NCI-H524 treated with DMSO at 0.1 percent for 48 hours (cell line): ENCODE measurements around the gene MICB.
"Not testable (repeated sequence)": the region's sequence is repeated elsewhere in the genome, so short reads cannot be mapped to it uniquely, and the experiment has no call there.

Experiments used
- DNase-seq: peaks from one replicate; lab custom pipeline; 2025; lab: John Stamatoyannopoulos, UW

MICB gene

DNA sequence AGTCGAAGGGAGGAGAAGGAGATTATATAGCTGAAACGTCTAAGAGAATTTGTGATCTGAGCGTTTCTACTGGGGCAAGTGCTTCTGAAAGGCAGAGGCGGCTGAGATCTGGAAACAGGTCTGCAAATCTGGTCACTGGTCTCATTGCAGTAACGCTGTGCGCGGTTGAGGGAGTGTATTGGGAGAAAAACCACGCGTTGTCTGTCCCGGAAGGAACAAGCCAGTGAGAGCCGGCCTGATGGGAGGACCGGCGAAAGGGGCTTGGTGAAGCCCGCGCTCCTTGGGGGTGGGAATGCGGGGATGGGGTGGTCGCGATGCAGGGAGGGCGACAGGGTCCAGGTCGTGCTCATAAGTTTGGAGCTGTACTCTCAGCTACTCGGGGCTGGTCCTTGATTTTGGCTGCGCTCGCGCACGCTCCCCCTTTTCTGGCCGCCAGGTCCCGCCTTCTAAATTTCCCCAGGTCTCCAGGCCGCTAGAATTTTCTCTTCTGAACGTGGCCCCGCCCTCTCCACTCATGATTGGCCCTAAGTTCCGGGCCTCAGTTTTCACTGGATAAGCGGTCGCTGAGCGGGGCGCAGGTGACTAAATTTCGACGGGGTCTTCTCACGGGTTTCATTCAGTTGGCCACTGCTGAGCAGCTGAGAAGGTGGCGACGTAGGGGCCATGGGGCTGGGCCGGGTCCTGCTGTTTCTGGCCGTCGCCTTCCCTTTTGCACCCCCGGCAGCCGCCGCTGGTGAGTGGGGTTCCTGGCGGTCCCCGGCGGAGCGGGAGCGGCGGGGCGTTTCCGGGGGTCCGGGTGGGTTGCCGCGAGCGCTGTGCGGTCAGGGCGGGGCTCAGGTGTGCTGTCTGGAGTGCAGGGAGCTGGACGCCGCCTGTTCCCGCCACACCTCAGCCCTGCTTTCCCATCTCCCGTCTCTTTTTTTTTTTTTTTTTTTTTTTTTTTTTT lies at the start of gene MICB:
TSS of gene MICB (plus strand) at position 615 of the 946 bp plus-strand sequence. CDS start at position 664, 49 bp downstream.
- DNase-seq, result no peak

GRCh38 chr6:31450751-31451150 lies 47.2 kb upstream of the MICB start:
- DNase-seq, result no peak

DNA sequence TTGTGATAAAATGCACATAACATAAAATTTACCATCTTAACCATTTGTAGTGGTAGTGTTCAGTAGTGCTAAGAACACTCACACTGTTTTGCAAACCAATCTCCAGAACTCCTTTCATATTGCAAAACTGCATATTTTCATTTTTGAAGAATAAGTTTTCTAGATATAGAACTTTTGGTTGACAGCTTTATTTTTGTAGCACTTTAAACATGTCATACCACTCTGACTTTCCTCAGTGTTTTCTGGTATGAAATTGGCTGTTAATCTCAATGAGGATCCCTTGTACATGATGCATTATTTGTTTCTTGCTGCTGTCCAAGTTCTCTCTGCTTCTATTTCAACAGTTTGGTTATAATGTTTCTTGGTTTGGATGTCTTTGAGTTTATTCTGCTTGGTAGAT lies 45.1 kb upstream of the MICB start:
- no peak for DNase-seq

- DNase-seq, result no peak
These were observed 44.7 kb upstream of the MICB start for GRCh38 chr6:31453259-31453658.

DNA sequence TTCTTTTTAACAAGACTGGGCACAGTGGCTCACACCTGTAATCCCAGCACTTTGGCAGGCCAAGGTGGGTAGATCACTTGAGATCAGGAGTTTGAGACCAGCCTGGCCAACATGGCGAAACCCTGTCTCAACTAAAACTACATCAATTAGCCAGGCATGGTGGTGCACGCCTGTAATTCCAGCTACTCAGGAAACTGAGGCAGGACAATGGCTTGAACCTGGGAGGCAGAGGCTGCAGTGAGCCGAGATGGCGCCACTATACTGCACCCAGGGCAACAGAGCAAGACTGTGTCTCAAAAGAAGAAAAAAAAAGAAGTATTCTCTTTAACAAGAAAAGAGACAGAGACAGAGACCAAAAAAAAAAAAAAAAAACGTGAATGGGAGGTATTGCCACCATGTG lies 38.1 kb upstream of the MICB start:
- not testable (repeated sequence) for DNase-seq

DNA sequence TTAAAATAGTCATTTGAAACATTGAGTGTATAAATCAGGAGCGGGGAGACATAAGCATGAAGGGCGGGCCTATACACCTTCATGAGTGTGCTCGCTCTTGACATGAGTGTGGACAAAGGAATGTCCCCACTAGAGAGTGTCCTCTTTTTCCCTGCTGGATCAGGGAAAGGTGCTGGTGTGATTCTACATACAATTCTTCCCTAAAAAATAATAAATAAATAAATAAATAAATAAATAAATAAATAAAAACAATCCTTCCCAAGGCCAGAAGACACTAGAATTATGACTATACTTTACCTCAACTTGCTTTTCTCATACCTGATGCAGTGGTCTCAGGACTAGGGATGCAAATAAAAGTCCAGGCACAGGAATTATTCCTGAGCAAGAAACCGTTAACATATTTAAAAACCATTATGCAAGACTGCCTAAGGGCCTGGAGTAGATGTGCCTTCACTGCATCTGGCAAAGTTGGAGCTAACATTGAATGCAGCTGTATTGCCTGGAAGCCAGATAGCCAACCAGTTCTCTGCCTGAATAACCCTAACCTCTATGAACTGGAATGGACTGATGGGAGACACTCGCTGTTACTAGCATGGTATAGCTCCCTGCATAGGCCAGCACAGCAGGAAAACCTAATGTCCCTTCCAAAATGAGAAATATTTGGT lies 37.5 kb upstream of the MICB start:
- DNase-seq, result no peak

DNA sequence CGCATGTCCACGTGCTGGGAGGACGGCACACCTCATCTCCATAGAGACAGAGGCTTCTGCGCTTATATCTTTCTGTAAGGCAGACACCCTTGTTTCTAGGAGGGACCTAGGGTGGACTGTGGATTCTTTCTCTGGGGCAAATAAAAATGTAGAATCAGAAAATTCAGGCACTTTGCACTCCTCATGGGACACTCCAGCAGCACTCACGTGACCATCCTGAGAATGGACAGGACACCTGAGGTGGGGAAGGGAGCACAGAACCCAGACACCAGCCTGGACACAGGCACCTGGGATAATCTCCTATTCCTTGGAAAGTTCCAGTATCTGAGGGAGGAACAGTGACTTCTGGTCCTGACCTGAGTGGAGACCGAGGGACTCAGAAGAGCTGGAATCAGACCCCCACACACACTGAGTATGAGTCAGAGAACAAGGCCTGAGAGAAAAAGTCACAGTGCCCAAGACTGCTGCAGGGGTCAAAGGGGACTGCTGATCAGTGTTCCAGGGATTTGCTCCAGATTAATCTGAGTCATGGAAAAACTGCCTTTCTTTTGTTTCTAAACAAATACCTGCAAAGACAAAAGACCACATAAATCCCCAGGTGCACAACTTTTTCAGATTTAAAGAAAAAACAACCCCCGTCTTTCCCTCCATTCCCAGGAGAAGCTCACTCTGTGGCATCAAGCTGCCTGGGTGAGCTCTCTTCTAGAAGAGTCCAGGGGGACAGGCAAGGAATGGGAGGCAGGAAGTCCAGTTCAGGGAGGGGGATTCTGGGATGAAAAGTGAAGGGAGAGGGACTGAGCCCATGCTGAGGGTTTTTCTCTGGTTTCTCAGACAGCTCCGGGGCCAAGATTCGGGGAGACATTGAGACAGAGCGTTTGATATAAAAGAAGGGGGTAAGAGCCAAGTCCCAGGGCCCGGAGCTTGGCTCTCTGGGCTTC lies 35.6 kb upstream of the MICB start:
- DNase-seq, result no peak

GRCh38 chr6:31462964-31463870 lies 34.7 kb upstream of the MICB start:
- DNase-seq, result no peak

DNA sequence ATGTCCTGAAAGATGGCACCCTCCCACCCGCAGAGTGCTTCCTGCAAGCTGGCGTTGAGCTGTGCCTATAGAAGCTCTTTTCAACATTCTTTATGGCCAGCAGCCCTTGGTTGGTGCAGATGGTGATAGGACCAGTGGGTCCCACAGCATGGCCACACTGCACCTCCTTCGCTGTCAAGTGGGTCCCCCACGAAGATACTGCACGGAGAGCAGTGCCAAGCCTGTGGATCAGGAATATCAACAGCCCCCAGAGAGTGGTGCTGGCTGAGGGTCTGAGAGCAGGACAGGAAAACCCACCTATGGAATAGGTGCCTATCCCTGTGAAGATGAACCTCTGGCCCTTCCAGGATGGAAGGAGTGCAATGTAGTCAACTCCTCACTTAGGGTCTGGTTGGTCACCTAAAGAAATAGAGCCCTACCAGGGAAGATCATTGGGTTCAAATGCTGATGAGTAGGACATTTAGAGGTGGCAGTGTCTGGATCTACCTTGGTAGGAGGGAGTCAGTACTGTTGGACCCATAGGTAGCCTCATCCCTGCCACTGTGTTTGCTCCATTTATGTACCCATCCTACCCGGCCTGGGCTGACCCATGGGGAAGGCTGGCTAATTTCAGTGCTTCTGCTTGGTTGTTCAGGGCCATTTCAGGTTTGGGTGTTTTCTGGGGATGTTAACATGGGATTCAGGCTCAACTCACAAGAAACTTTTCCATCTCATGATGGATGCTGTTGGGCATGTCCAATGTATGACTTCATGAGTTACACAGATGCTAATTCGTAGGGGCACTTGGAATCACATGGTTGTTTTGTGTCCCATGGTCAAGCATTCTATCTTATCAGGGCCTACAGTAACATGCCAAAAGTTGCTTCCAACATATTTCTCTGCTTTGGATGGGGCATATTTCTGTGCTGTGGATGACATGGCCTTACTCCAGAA lies 33.4 kb upstream of the MICB start:
- DNase-seq, result no peak

DNA sequence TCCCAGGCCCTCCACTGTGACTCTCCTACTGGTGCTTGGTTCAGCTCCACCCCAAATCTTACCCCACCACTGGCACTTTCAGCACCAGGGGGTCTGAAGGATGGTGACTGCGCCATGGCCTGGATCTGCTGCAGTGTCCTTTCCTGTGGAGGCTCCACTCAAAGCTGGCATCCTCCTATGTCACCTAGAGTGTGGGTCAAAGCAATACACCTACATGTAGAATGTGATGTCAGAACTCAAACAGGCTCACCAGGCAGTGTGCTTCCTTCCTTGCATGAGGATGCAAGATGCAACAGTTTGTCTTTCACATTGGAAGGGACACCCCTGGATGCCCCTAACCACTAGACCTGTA lies 32.8 kb upstream of the MICB start:
- DNase-seq, result no peak

GRCh38 chr6:31465718-31466117 lies 32.2 kb upstream of the MICB start:
- no peak for DNase-seq

- DNase-seq, result no peak
These were observed 31.5 kb upstream of the MICB start for GRCh38 chr6:31466466-31466865.

DNA sequence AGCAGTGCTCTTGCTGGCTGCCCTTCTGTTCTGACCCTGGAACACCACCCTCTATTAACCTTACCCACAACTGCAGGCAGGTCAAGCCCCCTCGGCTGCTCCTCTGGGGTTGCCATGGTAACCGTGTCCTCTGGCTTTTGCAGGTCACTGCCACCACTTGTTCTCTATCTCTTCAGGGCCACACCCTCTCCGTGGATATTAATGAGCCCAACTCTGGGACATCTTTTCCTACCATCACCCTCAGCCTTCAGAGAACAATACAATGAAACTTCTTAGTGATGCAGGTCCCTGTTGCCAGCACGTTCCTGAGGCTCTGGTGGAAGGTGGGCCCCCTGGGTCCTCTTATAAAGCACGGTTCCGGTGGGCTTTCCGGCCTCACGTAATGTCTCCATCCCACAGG lies 30.8 kb upstream of the MICB start:
- DNase-seq, result no peak

- DNase-seq, result no peak
These were observed 29.6 kb upstream of the MICB start for GRCh38 chr6:31468311-31468710.

DNA sequence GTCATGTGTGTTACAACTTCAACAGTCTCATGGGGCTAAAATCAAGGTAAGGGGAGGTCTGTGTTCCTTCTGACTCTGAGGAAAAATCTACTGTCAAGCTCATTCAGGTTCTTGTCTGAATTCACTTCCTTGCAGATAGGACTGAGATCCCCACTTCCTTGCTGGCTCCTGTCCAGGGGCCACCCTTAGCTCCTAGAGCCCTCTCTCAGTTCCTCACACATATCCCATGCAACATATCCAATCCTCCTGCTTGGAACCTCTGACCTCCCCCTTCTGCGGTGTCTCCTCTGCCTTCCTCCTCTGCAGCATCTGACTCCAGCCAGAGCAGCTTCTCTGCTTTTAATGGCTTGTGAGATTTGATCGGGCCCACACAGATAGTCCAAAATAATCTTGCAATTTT lies 27.1 kb upstream of the MICB start:
- no peak for DNase-seq

GRCh38 chr6:31471711-31472110 lies 26.2 kb upstream of the MICB start:
- no peak for DNase-seq

DNA sequence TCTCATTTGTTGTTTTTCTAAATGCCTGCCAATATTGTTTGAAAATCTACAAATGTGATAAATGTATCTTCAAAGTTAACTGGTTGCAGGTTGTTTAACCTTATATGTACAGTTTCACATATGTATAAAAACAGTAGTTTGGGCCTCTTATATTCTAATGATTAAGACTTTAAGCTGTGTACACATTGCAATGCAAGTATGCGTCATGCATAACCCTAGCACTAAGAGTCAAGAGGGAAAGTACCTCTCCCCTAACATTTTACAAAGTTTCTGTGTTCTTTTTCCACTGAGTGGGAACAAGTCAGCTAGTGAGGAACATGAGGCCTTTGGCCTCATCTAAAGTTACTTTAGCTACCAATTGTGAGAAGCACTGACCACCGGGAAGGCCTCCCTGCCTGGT lies 25.7 kb upstream of the MICB start:
- DNase-seq, result no peak

DNA sequence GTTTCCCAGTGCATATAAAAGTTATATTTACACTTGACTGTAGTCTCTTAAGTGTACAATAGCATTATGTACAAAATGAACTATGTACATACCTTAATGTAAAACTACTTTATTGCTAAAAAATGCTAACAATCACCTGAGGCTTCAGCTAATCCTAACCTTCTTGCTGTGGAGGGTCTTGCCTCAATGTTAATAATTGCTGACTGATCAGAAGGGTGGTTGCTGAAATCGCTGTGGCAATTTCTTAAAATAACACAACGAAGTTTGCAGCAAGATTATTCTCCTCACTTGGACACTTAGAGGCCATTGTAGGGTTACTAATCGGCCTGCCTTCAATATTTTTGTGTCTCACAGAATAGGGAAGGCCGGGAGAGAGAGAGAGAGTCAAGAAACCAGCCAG lies 24.7 kb upstream of the MICB start:
- no peak for DNase-seq

DNA sequence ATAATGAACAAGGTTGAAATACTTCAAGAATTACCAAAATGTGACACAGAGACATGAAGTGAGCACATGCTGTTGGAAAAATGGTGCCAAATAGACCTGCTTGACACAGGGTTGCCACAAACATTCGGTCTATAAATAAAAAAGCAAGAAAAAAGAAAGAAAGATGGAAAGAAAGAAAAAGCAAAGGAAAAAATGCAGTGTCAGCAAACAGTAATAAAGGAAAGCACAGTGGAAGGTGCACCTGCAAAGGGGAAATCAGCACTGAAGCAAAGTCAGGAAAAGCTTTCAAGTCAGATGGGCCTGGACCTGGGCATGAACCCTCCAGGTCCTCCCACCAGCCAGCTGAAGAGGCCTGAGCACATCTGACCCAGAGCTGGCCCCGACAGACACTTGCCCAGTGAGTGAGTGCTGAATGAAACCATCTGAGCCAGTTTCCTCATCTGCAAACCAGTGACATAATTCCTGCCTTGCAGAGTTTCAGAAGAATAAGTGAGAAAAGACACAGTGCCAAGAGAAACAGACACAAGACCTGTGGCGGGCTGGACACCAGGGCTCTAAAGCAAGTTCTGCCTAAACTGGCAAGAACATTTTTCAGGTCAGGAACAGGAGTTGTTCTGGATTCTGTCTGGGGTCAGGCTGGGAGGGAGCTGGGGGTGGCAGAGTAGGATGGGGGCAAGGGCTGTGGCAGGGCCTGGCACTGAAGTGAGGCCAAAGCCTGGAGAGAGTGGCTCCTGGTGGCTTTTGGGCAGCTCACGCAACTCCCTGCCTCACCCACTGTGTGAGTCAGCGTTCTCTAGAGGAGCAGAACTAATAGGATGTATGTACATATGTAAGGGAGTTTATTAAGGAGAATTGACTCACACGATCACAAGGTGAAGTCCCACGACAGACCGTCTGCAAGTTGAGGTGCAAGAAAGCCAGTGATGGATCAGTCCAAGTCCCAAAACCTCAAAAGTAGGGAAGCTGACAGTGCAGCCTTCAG lies 23.9 kb upstream of the MICB start:
- no peak for DNase-seq
